ENCODE data around the gene HAGH.

DNA sequence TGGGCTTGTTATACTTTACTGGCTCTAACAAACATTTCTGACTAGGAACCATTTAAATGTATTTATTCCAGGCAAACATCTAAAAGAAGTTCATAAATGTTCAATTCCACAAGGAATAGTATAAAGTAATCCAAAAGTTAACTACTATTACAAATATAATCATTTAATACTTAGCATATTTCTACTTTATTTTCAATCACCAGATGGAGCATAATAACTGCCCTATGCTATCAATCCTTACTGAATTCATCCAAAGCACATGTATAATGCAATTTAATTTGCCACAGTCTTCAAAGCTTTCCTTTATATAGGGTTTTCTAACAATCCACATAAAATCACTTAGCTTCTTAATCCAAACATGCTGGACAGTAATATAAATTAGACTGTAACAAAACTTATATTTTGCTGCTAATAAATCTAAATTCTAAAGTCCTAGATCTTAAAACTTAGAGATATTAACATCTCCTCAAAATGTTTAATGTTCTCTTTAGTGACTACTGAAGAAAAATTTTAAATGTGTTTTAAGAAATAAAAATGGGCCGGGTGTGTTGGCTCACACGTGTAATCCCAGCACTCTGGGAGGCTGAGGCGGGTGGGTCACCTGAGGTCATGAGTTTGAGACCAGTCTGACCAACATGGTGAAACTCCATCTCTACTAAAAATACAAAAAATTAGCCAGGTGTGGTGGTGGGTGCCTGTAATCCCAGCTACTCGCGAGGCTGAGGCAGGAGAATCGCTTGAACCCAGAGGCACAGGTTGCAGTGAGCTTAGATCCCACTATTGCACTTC, 39.5 kb upstream of the HAGH start:
- TF ChIP-seq POLR2A (IDR thresholded peaks at IDR 0.05; ENCODE audit: low read depth, low read length) (no peak), POLR2AphosphoS5 (IDR thresholded peaks at IDR 0.05; ENCODE audit: low read depth, low read length) (no peak), TAF1 (IDR thresholded peaks at IDR 0.05; ENCODE audit: borderline replicate concordance, low read depth, low read length) (no peak)
